Kasumi-1 (cell line): Measurements from ENCODE around the gene TNFRSF11A.

ENCODE experiments used
- DNase-seq, 2 experiments: peaks; one replicate each; lab custom pipeline; 2025; lab: John Stamatoyannopoulos, UW

Gene TNFRSF11A

GRCh38 chr18:62325806-62326645, 916 bp downstream of the TNFRSF11A start:
- peak; percentile 4 to 17 for DNase-seq

GRCh38 chr18:62326646-62327348, 1.7 kb downstream of the TNFRSF11A start:
- no peak for DNase-seq

GRCh38 chr18:62327977-62328376, 2.9 kb downstream of the TNFRSF11A start:
- no peak for DNase-seq

GRCh38 chr18:62328586-62329525, 3.7 kb downstream of the TNFRSF11A start:
- DNase-seq, result no peak

- no peak for DNase-seq
Measured at GRCh38 chr18:62329691-62330454, 4.8 kb downstream of the TNFRSF11A start.

GRCh38 chr18:62330650-62331049, 5.5 kb downstream of the TNFRSF11A start:
- no peak for DNase-seq

GRCh38 chr18:62331581-62332356, 6.7 kb downstream of the TNFRSF11A start:
- DNase-seq, result peak; percentile 17 to 25

- DNase-seq, result no peak
Measured at GRCh38 chr18:62332431-62332830, 7.3 kb downstream of the TNFRSF11A start.

- no peak for DNase-seq
Measured at GRCh38 chr18:62332964-62333695, 8.0 kb downstream of the TNFRSF11A start.

- DNase-seq, result no peak
Measured at GRCh38 chr18:62334120-62334519, 9.0 kb downstream of the TNFRSF11A start.

GRCh38 chr18:62335494-62335893, 10.4 kb downstream of the TNFRSF11A start:
- no peak for DNase-seq

GRCh38 chr18:62336618-62337017, 11.5 kb downstream of the TNFRSF11A start:
- DNase-seq, result no peak

- DNase-seq, result no peak
Measured at GRCh38 chr18:62337336-62337735, 12.2 kb downstream of the TNFRSF11A start.

- no peak for DNase-seq
Measured at GRCh38 chr18:62338446-62339105, 13.5 kb downstream of the TNFRSF11A start.

GRCh38 chr18:62339106-62339988, 14.2 kb downstream of the TNFRSF11A start:
- DNase-seq, result no peak

GRCh38 chr18:62340996-62341395, 15.9 kb downstream of the TNFRSF11A start:
- DNase-seq, result no peak

GRCh38 chr18:62341473-62341872, 16.4 kb downstream of the TNFRSF11A start:
- no peak for DNase-seq

GRCh38 chr18:62342884-62343283, 17.8 kb downstream of the TNFRSF11A start:
- DNase-seq, result no peak
